IgD-negative memory B cell (primary cell): ENCODE measurements around the gene SH3BGRL. TPM values are rescaled to one million over a fixed set of nuclear protein-coding genes. Genes with fewer than 3 reads are reported as not detected.

Experiments used
- H3K27ac Mint-ChIP-seq, 3 donors: one replicate each; pipeline ENCODE4 v1.8.0; 2020 to 2022; ENCODE audit warnings: mild to moderate bottlenecking in 3 of 3, mixed read lengths in 3 of 3, moderate library complexity in 1 of 3
- H3K27me3 Mint-ChIP-seq: one replicate; pipeline ENCODE4 v1.8.0; 2021; ENCODE audit warnings: mixed read lengths
- H3K36me3 Mint-ChIP-seq: one replicate; pipeline ENCODE4 v1.8.0; 2020; ENCODE audit warnings: mild to moderate bottlenecking, mixed read lengths
- H3K4me1 Mint-ChIP-seq, 3 donors: one replicate each; pipeline ENCODE4 v1.8.0; 2020 to 2022; ENCODE audit warnings: mixed read lengths in 3 of 3, mild to moderate bottlenecking in 1 of 3
- H3K4me3 Mint-ChIP-seq, 4 donors: one replicate each; pipeline ENCODE4 v1.8.0; 2020 to 2022; ENCODE audit warnings: mild to moderate bottlenecking in 4 of 4, mixed read lengths in 4 of 4, moderate library complexity in 3 of 4
- H3K9me3 Mint-ChIP-seq, 3 donors: one replicate each; pipeline ENCODE4 v1.8.0; 2020 to 2021; ENCODE audit warnings: mixed read lengths in 3 of 3, mild to moderate bottlenecking in 1 of 3
- polyA plus RNA-seq: library from polyadenylated mRNA; unstranded; fragments of 300-500 nt; fragmentation: Illumina TruSeq; gene quantifications from one replicate; pipeline ENCODE4 v1.2.3, GENCODE V29; 2021

Gene SH3BGRL
- polyA plus RNA-seq, 1 donor from 2014 or later: 255 TPM

- H3K36me3 Mint-ChIP-seq: peaks cover 3% of the 10 kb centered on the region
- no peak overlapping the region for H3K27ac Mint-ChIP-seq
- peaks cover 0 to 11% (median 8%) of the 10 kb centered on the region in 3 donors for H3K4me1 Mint-ChIP-seq
- no peaks in the 10 kb centered on the region for H3K9me3 Mint-ChIP-seq
- no peak overlapping the region for H3K4me3 Mint-ChIP-seq
- H3K27me3 Mint-ChIP-seq: no peaks in the 10 kb centered on the region
These were observed 30.3 kb downstream of the SH3BGRL start for GRCh38 chrX:81232218-81232617.

- H3K4me3 Mint-ChIP-seq: no peak overlapping the region
- H3K27ac Mint-ChIP-seq: peak overlapping the region in 1 of 3 donors; percentile 76
- H3K4me1 Mint-ChIP-seq: peaks cover 0 to 3% (median 1%) of the 10 kb centered on the region in 3 donors
- no peaks in the 10 kb centered on the region for H3K27me3 Mint-ChIP-seq
- H3K9me3 Mint-ChIP-seq: peaks cover 0 to 5% (median 0%) of the 10 kb centered on the region in 3 donors
- H3K36me3 Mint-ChIP-seq: peaks cover 8% of the 10 kb centered on the region
These were observed 35.6 kb downstream of the SH3BGRL start for GRCh38 chrX:81237516-81237915.

- peak overlapping the region in 1 of 4 donors; percentile 50 for H3K4me3 Mint-ChIP-seq
- peaks cover 8% of the 10 kb centered on the region for H3K36me3 Mint-ChIP-seq
- no peaks in the 10 kb centered on the region for H3K27me3 Mint-ChIP-seq
- H3K4me1 Mint-ChIP-seq: peaks cover 0 to 4% (median 3%) of the 10 kb centered on the region in 3 donors
- H3K9me3 Mint-ChIP-seq: peaks cover 0 to 5% (median 0%) of the 10 kb centered on the region in 3 donors
- H3K27ac Mint-ChIP-seq: no peak overlapping the region
These were observed 36.3 kb downstream of the SH3BGRL start for GRCh38 chrX:81238166-81238565.

DNA sequence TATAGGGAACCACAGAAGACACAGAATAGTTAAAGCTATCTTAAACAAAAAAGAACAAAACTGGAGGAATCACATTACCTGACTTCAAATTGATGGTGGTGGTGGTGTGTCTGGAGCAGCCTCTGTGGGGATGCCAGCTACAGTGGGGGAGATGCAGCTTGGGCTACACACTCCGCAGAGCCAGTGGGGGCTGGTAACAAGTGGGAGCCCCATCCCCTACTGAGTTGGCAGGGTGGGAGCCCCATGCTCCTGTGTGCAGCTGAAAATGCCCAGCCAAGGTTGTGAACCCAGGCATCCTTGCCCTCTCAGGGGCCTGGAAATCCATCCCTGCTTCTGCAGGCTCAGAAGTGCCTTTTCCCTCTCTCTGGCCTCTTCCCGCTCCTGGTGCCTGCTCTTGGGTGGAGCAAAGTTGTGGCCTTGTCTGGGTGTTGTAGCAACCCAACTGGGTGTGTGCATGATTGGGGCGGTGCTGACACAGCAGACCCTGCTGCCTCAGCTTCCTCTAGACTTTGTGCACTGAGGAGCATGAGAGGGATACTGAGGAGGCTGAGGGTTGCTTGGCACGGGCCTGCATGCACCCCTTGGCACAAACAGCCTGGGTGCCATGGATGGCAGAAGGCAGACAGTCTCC, 38.9 kb downstream of the SH3BGRL start:
- H3K9me3 Mint-ChIP-seq: peaks cover 0 to 5% (median 0%) of the 10 kb centered on the region in 3 donors
- H3K36me3 Mint-ChIP-seq: peaks cover 8% of the 10 kb centered on the region
- no peaks in the 10 kb centered on the region for H3K27me3 Mint-ChIP-seq
- no peak overlapping the region for H3K27ac Mint-ChIP-seq
- H3K4me1 Mint-ChIP-seq: peaks cover 3 to 4% (median 4%) of the 10 kb centered on the region in 3 donors
- H3K4me3 Mint-ChIP-seq: no peak overlapping the region

DNA sequence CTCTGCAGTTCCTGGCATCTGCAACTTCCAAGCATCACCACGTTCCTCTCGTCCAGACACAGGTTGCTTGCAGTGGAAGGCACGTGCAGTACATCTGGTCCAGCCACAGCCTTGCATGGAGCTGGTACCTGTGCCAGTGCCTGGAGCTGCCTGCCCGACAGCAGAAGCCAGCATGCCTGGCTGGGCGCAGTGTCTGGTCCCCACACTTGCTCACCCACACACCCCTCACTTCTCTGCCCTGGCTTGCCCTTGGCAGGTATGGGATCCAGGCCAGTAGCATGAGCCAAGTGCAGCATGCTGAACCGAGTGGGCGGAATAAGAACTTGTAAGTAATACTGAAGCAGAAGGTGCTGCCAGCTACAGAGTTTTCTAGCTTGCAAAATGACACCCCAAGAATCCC, 39.9 kb downstream of the SH3BGRL start:
- Mint-ChIP-seq H3K27me3 (no peaks in the 10 kb centered on the region), H3K9me3 (peaks cover 0 to 5% (median 0%) of the 10 kb centered on the region in 3 donors), H3K27ac (no peak overlapping the region), H3K4me1 (peaks cover 3 to 4% (median 4%) of the 10 kb centered on the region in 3 donors), H3K36me3 (peaks cover 7% of the 10 kb centered on the region), H3K4me3 (no peak overlapping the region)

- Mint-ChIP-seq H3K4me3 (no peak overlapping the region), H3K27me3 (no peaks in the 10 kb centered on the region), H3K4me1 (peaks cover 11 to 21% (median 14%) of the 10 kb centered on the region in 3 donors), H3K9me3 (no peaks in the 10 kb centered on the region), H3K27ac (no peak overlapping the region), H3K36me3 (no peaks in the 10 kb centered on the region)
These were observed 54.0 kb downstream of the SH3BGRL start for GRCh38 chrX:81255876-81256275.

- H3K36me3 Mint-ChIP-seq: no peaks in the 10 kb centered on the region
- no peaks in the 10 kb centered on the region for H3K27me3 Mint-ChIP-seq
- H3K4me3 Mint-ChIP-seq: no peak overlapping the region
- peak overlapping the region in 1 of 3 donors; percentile 32 for H3K27ac Mint-ChIP-seq
- no peaks in the 10 kb centered on the region for H3K9me3 Mint-ChIP-seq
- H3K4me1 Mint-ChIP-seq: peaks cover 11 to 25% (median 15%) of the 10 kb centered on the region in 3 donors
These were observed 55.9 kb downstream of the SH3BGRL start for GRCh38 chrX:81257817-81258216.

GRCh38 chrX:81259020-81259713, 57.3 kb downstream of the SH3BGRL start:
- Mint-ChIP-seq H3K27ac (no peak overlapping the region), H3K4me1 (peaks cover 15 to 24% (median 18%) of the 10 kb centered on the region in 3 donors), H3K4me3 (no peak overlapping the region), H3K36me3 (no peaks in the 10 kb centered on the region), H3K9me3 (no peaks in the 10 kb centered on the region), H3K27me3 (no peaks in the 10 kb centered on the region)

DNA sequence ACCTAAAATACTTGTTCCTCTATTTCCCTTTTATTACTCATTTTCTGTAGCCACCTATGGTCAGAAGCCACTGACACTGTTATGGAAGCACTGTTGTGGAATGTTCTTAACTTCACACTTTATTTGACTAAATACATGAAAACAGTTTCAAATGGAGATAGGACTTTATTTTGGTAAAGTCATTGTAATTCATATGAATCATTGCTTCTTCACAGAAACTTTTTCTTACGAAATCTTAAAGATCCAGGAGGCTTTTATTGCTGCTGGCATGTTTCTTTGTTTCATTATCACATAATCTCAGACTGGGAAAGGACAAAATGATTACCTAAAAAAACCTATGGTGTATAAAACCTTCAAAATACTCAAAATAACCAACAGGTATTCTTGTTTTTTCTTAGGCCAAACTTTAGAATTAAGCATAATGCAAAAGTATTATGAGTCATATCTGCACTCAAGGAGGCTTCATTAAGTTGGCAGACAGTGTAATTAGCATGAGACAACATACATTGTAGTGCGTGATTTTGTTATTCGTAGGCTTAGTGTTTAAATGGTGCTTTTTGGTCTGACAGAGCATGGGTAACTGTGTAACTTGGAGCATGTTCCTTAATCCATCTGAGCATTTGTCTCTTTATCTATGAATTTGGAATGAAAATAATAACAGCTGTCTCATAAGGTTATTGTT, 58.0 kb downstream of the SH3BGRL start:
- Mint-ChIP-seq H3K27ac (no peak overlapping the region), H3K36me3 (no peaks in the 10 kb centered on the region), H3K27me3 (no peaks in the 10 kb centered on the region), H3K4me1 (peaks cover 16 to 24% (median 20%) of the 10 kb centered on the region in 3 donors), H3K4me3 (no peak overlapping the region), H3K9me3 (no peaks in the 10 kb centered on the region)

- H3K27me3 Mint-ChIP-seq: no peaks in the 10 kb centered on the region
- H3K9me3 Mint-ChIP-seq: no peaks in the 10 kb centered on the region
- no peak overlapping the region for H3K4me3 Mint-ChIP-seq
- peaks cover 1% of the 10 kb centered on the region for H3K36me3 Mint-ChIP-seq
- peaks cover 16 to 30% (median 26%) of the 10 kb centered on the region in 3 donors for H3K4me1 Mint-ChIP-seq
- no peak overlapping the region for H3K27ac Mint-ChIP-seq
These were observed 59.7 kb downstream of the SH3BGRL start for GRCh38 chrX:81261576-81261975.

- Mint-ChIP-seq H3K27me3 (no peaks in the 10 kb centered on the region), H3K27ac (peak overlapping the region in 1 of 3 donors; percentile 4), H3K36me3 (peaks cover 1% of the 10 kb centered on the region), H3K4me3 (no peak overlapping the region), H3K4me1 (peaks cover 13 to 33% (median 26%) of the 10 kb centered on the region in 3 donors), H3K9me3 (no peaks in the 10 kb centered on the region)
These were observed 61.2 kb downstream of the SH3BGRL start for GRCh38 chrX:81263059-81263458.

DNA sequence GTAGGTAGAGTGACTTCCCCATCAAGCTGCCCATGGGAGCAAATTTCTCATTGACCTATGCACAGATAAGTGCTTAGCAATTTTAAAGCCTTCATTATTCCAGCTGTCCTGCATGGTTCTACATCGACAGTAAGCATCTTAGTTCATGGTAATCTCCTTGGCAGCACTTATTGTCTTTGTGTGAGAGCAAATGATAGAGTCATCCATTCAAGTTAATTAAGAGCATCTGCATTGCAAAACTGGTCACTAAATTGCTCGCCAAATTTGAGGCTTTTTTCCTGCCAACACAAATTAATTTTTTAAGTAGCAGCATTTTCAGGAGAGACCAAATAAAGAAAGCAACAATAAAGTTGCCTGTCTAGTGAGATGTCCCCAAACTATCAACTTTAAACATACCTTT, 76.7 kb downstream of the SH3BGRL start:
- Mint-ChIP-seq H3K9me3 (peaks cover 0 to 6% (median 0%) of the 10 kb centered on the region in 3 donors), H3K4me1 (peaks cover 0 to 2% (median 0%) of the 10 kb centered on the region in 3 donors), H3K27me3 (no peaks in the 10 kb centered on the region), H3K4me3 (no peak overlapping the region), H3K36me3 (peaks cover 2% of the 10 kb centered on the region), H3K27ac (no peak overlapping the region)

DNA sequence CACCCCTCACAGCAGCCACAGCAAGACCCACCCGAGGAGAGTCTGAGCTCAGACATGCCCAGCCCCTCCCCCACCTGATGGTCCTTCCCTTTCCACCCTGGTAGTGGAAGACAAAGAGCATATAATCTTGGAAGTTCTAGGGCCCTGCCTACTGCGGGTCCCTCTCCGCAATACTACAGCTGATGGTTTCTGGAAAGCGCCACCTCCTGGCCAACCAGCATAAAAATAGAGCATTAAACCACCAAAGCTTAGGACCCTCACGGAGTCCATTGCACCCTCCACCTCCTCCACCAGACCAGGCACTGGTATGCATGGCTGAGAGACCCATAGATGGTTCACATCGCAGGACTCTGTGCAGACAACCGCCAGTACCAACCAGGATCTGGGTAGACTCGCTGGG, 78.2 kb downstream of the SH3BGRL start:
- Mint-ChIP-seq H3K9me3 (peaks cover 0 to 10% (median 3%) of the 10 kb centered on the region in 3 donors), H3K27me3 (no peaks in the 10 kb centered on the region), H3K4me1 (peaks cover 0 to 2% (median 0%) of the 10 kb centered on the region in 3 donors), H3K4me3 (no peak overlapping the region), H3K36me3 (peaks cover 2% of the 10 kb centered on the region), H3K27ac (no peak overlapping the region)

DNA sequence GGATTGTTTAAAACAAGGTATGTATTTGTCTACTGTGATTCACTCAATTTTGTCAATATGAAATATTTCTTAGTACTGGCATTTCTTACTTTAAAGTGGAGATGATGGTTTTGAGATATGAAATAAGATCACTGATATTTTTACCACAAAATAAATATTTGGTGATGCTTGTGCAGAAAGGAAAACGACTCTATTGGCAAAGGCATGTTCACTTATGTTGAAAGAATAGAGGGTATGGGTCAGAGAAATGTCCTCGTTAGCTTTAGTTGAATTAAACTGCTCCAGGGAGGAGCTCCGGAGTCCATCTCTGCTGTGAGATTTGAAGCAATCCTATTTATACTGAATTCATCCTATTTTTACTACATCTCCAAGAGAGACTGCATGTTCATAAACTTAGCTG, 84.2 kb downstream of the SH3BGRL start:
- peaks cover 10 to 33% (median 10%) of the 10 kb centered on the region in 3 donors for H3K9me3 Mint-ChIP-seq
- no peaks in the 10 kb centered on the region for H3K27me3 Mint-ChIP-seq

DNA sequence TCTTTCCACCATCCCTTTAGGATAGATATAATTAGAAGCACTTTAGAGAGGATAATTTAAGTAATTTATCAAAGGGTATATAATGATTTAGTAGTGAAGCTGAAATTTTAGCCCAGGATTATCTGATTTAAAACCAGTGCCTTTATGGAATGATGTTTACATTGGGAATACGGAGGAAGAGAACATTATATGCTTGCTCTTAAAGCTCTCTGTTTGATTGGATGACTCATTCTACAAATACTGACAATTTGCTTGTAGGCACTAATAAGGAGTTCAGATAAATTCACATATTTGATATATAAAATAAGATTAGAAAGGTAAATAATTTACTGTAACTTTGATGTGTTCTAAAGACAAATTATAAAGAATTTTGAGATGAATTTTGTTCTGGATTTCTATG, 84.7 kb downstream of the SH3BGRL start:
- H3K4me3 Mint-ChIP-seq: no peak overlapping the region
- no peak overlapping the region for H3K27ac Mint-ChIP-seq
- H3K4me1 Mint-ChIP-seq: no peaks in the 10 kb centered on the region
- peaks cover 10 to 38% (median 11%) of the 10 kb centered on the region in 3 donors for H3K9me3 Mint-ChIP-seq
- no peaks in the 10 kb centered on the region for H3K27me3 Mint-ChIP-seq
- H3K36me3 Mint-ChIP-seq: peaks cover 9% of the 10 kb centered on the region

More for the DNA sequence above, 84.2 kb downstream of the SH3BGRL start:
- peaks cover 9% of the 10 kb centered on the region for H3K36me3 Mint-ChIP-seq
- H3K4me3 Mint-ChIP-seq: no peak overlapping the region
- H3K27ac Mint-ChIP-seq: no peak overlapping the region
- no peaks in the 10 kb centered on the region for H3K4me1 Mint-ChIP-seq
